ENCODE results near the gene SCG5. TPM values are rescaled to one million over a fixed set of nuclear protein-coding genes. Genes with fewer than 3 reads are reported as not detected.

Gene SCG5
- total RNA-seq, 4 donors from 2014 or later = 2.7 to 11.8 (median 8.3) TPM

- Histone ChIP-seq H3K27ac (no peak overlapping the region), H3K4me1 (peaks cover 15 to 16% of the 10 kb centered on the region in 2 donors), H3K27me3 (no peaks in the 10 kb centered on the region), H3K4me3 (replicated peaks in 1 of 3) (no peak overlapping the region), H3K9me3 (no peaks in the 10 kb centered on the region), H3K36me3 (no peaks in the 10 kb centered on the region)
- WGBS, 2 donors = 90 to 95% methylated on average over 4 of the region's 4 CpGs
- intact Hi-C loops (cut with DNase I) = loop anchor here (5.0 kb wide), 1 partner anchor 334 kb away; no protein-coding TSS in a partner anchor
- no peak for TF ChIP-seq POLR2A (IDR thresholded peaks at IDR 0.05)
- no peak for TF ChIP-seq CTCF (IDR thresholded peaks at IDR 0.05)
- no peak for DNase-seq
Observed at GRCh38 chr15:32663671-32664070, 22.2 kb downstream of the SCG5 start.

GRCh38 chr15:32664796-32665195 is 23.3 kb downstream of the SCG5 start:
- no peak overlapping the region for H3K4me3 ChIP-seq (replicated peaks in 1 of 3)
- no peaks in the 10 kb centered on the region for H3K36me3 ChIP-seq
- TF ChIP-seq POLR2A (IDR thresholded peaks at IDR 0.05) (no peak), CTCF (IDR thresholded peaks at IDR 0.05) (no peak)
- no peak overlapping the region for H3K27ac ChIP-seq
- peaks cover 5 to 6% of the 10 kb centered on the region in 2 donors for H3K4me1 ChIP-seq
- H3K9me3 ChIP-seq = no peaks in the 10 kb centered on the region
- no peaks in the 10 kb centered on the region for H3K27me3 ChIP-seq
- DNase-seq = no peak
- intact Hi-C loops (cut with DNase I) = loop anchor here (5.0 kb wide), 1 partner anchor 333 kb away; no protein-coding TSS in a partner anchor

- intact Hi-C loops (cut with DNase I) = no loop called here
- 96 to 97% methylated on average over 6 of the region's 6 CpGs for WGBS, 2 donors
- no peak for TF ChIP-seq POLR2A (IDR thresholded peaks at IDR 0.05)
- TF ChIP-seq CTCF (IDR thresholded peaks at IDR 0.05) = no peak
Observed at GRCh38 chr15:32667321-32667720, 25.8 kb downstream of the SCG5 start.

GRCh38 chr15:32668942-32669341 is 27.4 kb downstream of the SCG5 start:
- DNase-seq = no peak
- no peaks in the 10 kb centered on the region for H3K36me3 ChIP-seq
- H3K4me1 ChIP-seq = no peaks in the 10 kb centered on the region
- 80 to 90% methylated on average over 2 of the region's 2 CpGs for WGBS, 2 donors
- intact Hi-C loops (cut with DNase I) = no loop called here
- no peaks in the 10 kb centered on the region for H3K27me3 ChIP-seq
- H3K9me3 ChIP-seq = no peaks in the 10 kb centered on the region
- no peak overlapping the region for H3K4me3 ChIP-seq (replicated peaks in 1 of 3)
- no peak overlapping the region for H3K27ac ChIP-seq
- TF ChIP-seq POLR2A (IDR thresholded peaks at IDR 0.05) = no peak
- no peak for TF ChIP-seq CTCF (IDR thresholded peaks at IDR 0.05)

More at GRCh38 chr15:32667321-32667720, 25.8 kb downstream of the SCG5 start:
- Histone ChIP-seq H3K9me3 (no peaks in the 10 kb centered on the region), H3K27me3 (no peaks in the 10 kb centered on the region), H3K4me3 (replicated peaks in 1 of 3) (no peak overlapping the region), H3K4me1 (no peaks in the 10 kb centered on the region), H3K27ac (no peak overlapping the region), H3K36me3 (no peaks in the 10 kb centered on the region)
- DNase-seq = no peak

- 55 to 56% methylated on average over 5 of the region's 5 CpGs for WGBS, 2 donors
- TF ChIP-seq CTCF (IDR thresholded peaks at IDR 0.05) (no peak), POLR2A (IDR thresholded peaks at IDR 0.05) (no peak)
- Histone ChIP-seq H3K9me3 (no peaks in the 10 kb centered on the region), H3K4me1 (no peaks in the 10 kb centered on the region), H3K36me3 (no peaks in the 10 kb centered on the region), H3K27me3 (no peaks in the 10 kb centered on the region), H3K4me3 (replicated peaks in 1 of 3) (no peak overlapping the region), H3K27ac (no peak overlapping the region)
- DNase-seq = no peak
- intact Hi-C loops (cut with DNase I) = no loop called here
Observed at GRCh38 chr15:32669896-32670611, 28.5 kb downstream of the SCG5 start.

Data from thyroid gland (tissue), 4 donors.